Activated CD4-positive, alpha-beta T cell treated with anti-CD3 and anti-CD28 coated beads for 4 hours (primary cell): ENCODE results near the gene NELFA.

Source experiments
- DNase-seq, 2 donors: peaks; one replicate each; pipeline ENCODE4 v3.0.0-alpha.2; 2020

The NELFA gene

DNA sequence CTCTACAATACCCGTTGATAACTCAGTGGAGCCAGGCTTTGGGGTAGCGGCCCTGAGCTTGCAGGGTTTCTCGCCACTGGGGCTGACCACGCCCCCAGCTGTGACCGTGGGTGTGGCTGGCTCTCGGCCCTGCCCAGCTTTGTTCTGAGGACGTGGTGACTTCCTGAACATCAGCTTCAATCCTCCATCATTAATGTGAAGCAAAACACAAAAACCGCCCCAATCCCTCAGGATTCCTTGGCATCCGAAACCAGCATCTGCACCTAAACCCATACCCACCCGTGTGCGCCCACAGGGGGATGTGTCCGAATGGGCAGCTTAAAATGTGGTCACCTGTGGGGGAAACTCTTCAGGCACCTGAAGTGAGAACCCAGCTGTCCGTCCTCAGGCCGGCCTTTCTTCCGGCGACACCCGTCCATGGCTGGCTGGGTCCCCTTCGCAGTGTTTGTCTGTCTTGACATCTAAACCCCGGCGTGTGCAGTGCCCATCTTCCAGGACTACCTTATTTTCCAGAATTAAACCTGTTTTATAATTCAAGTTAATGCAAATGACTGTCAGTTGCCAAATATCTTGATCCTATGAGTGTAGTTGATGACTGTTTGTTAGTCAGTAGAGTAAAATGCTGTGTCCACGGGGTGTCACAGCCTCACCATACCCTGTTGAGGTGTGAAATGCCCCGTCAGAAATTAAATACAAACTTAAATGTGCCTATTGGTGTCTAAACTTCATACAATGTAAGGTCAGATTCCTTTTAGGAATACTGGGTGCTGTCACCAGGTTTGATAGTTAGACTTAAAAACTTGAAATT lies 27.3 kb downstream of the NELFA start:
- DNase-seq = no peak

DNA sequence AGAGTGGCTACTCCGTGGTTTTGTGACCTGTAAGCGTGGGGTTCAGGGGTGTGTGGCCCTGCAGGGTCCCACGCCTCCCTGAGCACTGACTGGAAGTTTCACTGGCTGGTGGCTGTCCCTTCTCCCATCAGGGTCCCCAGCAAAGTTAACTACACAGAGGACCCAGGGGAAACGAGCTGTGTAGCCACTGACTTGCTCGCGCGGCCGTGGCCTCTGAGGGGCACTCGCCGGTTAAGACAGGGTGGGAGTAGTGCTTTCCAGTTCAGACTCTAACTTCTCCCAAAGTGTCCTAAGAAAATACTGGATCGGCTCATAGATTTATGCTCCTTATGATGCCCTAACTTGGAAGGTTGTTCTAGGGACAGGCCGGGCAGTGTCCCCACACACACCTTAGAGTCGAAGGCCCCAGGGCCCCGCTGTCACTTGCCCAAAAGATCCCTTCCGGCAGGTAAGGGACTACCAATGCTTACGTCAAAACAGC lies 28.2 kb downstream of the NELFA start:
- no peak for DNase-seq

DNA sequence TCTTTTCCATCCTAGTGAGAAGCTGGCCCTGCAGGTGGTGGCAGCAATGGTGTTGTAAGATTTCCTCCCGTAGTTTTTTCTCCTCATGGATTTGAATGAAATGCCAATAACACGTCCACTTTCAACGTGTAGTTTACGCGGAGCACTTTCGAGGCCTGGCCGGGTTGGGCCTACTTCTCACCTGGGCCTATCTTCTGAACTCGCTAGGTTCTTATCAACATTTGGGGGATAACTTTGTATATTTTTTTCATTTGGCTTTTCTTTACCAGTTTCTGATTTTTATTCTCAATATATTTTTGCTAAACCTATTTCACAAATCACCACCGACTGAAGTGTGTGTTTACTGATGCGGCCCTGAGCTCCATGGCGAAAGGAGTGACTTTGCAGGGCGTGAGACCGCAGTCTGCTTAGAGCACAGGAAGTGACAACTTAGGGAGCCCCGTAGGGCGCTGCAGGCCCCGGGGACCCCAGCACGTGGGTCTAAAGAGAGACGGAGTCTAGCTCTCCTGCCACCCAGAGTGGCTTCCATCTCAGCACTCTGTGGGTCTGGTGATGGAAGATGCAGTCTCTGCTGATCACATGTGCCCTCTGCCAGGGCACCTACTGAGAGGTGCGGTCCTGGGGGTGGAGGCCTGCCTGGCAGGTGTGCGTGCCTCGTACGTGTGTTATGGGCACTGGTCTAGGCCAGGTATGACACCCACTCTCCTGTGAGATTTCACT lies 29.1 kb downstream of the NELFA start:
- no peak for DNase-seq

DNA sequence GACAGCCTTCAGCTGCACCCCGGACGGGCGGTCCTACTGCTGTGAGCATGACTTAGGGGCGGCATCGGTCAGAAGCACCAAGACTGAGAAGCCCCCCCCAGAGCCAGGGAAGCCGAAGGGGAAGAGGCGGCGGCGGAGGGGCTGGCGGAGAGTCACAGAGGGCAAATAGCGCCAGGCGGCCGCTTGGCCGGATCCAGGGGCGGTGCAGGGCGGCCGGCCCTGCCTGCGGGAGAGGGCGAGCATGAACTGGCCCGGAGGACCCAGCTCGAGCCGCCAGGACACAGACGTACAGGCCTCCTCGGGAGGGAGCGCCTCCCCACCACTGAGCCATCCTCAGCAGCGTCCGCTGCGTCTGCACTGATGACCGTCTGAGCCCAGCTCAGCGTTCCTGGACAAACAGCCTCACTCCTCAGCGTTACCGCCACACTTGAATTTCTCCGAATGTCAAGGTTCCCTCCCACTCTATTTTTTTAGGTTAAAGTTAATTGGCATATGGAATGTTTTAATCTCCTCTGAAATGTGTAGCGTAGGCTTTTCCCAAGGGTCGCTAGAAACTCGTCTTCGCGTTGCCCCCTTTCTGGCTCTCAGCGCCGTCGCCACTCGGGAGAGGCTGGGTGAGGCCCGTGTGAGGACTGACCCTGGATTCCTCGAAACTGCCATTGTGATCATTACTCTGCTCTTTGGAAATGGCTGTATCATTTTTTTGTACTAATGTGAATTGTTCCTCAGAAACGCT lies 29.9 kb downstream of the NELFA start:
- no peak for DNase-seq

DNA sequence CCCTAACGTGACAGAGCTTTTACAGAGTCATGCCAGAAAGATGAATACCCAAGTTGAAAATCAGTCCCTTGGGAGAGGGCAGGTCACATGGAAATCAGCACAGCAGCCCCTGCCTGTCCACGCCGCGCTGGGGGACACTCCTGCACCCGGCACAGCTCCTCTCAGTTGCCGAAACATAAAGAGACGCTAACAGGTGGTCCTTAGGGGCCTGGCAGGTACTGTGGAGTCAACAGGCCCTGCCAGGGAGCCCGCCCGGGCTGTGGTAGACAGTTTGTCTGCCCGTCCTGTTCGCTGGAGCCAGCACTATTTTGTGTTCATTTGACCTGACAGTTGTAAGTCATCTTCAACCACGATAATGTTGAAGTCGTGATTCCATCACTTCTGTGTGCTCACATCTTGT lies 30.5 kb downstream of the NELFA start:
- no peak for DNase-seq

DNA sequence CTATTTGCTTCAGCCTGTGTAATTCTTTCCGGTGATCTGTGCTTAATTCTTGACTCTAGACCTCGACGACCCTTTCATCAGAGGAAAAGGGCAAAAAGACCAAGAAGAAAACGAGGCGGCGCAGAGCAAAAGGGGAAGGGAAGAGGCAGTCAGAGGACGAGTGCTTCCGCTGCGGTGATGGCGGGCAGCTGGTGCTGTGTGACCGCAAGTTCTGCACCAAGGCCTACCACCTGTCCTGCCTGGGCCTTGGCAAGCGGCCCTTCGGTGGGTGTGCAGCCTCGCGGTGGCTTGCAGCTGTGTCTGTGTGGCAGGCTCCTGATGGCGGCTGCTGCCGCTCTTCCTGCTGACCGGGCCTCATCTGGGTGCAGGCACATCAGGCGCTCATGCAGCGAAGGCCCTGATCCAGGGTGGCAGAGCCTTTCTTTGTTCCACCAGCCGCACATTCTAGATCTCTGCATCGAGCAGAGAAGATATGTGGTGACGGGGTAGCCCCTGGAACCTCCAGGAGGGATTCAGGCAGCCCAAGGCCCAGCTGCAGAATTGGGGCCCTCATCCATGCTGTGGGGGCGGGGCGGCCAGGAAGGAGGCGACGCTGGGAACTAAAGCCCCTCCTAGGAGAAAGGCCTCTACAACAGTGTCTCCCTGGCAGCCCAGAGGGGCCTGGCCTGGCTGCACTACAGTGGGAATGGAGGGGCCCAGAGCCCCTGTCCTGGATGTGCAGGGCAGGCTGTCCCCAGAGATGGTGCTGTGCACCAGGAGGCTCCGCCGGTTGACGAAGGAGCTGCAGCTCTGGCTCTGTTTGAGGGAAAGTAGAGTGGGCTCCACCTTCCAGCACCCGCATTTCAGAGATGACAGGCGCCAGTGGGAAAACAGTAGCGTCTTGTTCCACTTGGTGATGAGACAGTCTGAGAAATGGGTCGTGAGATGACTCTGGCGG lies 32.1 kb downstream of the NELFA start:
- no peak for DNase-seq

DNA sequence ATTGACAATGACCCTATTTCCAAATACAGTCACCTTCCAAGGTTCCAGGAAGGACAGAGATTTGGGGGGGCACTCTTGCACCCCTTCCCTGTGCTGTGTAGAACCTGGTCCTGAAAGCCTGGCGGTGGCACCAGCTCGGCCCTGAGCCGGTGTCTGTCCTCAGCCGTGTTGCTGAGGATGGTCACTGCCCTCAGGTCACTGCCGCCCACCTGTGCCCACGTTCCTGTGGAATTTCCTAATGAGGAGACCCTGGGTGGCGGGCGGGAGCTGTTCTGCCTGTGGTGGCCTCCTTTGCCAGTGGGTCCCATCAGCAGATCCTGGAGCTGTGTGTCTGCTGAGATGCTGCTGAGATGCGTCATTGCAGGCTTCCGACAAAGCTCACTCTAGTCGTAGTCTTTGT lies 32.9 kb downstream of the NELFA start:
- no peak for DNase-seq

DNA sequence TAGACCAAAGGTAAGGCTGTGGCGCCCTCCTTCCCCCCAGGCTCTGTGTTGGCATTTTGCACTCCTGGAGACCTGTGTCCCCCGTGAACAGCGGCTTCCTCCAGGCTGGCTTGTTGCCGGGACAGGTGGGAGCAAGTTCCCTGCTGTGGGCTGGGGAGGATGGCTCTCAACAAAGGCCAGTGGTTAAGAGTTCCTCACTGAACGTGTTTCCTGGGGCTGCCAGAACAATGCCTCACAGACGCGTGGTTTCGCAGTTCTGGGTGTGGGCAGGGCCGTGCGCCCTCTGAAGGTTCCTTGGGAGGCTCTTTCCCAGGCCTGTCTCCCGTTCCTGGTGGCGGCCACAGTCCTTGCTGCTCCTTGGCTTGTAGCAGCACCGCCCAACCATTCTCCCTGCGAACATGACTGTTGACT lies 33.4 kb downstream of the NELFA start:
- DNase-seq = no peak

DNA sequence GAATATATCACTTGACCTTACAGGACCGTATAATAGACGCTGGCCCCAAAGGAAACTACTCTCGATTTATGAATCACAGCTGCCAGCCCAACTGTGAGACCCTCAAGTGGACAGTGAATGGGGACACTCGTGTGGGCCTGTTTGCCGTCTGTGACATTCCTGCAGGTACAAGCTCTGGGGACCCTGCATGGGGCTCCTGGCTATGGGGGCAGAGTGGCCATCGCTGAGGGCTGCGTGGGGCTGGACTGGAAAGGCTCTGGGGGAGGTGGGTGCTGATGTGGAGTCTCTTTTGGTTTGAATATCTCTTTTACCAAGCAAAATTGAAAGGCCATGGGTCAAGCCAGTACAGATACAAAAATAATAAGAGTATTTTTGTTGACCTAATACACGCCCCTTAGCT lies 33.9 kb downstream of the NELFA start:
- no peak for DNase-seq

DNA sequence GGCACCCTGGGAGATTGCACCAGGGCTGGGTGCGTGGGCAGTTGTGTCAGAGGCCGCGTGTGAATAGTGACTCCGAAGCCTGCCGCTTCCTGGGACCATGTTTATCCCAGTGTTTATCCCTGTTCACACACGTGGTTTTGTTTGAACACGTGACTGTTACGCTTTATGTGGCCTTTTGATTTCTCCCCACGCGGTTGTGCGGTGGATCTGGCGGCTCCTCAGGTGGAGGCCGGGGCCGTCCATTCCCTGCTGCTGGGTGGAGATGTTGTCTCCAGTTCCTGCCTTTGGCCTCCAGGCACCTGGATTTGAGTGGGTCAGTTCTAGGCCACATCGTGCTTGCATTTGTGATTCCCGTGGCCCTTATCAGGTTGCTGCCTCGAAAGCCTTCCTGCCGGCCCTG lies 35.1 kb downstream of the NELFA start:
- DNase-seq = no peak

DNA sequence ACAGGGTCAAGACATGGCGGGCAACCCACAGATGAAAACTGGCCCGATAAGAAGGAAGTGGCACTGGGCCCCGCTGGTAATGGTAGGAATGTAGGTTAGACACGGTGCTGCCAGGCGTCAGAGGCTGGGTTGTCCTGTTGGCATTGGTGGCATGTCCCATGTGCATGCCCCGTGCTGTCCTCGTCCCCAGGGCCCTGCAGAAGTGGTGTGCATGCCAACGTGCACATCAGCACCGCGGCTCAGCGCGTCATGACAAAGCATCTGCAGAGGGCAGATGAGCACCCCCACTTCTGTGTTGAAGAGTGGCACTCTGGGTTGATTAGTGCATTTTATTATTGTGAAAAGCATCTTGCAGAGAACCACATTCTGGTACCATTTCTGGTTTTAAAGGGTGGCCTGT lies 35.6 kb downstream of the NELFA start:
- no peak for DNase-seq

DNA sequence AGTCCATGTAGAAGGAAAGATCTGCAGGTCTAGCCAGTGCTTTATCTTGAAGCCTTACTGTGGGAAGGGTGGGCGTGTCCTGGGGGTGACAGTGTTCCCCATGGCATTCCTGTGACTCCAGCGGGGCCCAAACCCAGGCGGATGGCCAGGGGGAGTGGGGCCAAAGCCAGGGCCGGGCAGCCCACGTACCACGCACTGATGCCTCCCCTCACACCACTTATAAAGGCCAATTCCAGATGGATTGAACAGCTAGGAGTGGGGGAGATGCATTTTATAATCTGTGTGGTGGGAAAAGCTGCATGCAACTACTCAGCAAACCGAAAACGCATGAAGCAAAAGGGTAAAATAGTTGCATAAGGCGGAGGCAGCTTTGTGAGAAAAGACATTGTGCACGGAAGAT lies 36.4 kb downstream of the NELFA start:
- no peak for DNase-seq

DNA sequence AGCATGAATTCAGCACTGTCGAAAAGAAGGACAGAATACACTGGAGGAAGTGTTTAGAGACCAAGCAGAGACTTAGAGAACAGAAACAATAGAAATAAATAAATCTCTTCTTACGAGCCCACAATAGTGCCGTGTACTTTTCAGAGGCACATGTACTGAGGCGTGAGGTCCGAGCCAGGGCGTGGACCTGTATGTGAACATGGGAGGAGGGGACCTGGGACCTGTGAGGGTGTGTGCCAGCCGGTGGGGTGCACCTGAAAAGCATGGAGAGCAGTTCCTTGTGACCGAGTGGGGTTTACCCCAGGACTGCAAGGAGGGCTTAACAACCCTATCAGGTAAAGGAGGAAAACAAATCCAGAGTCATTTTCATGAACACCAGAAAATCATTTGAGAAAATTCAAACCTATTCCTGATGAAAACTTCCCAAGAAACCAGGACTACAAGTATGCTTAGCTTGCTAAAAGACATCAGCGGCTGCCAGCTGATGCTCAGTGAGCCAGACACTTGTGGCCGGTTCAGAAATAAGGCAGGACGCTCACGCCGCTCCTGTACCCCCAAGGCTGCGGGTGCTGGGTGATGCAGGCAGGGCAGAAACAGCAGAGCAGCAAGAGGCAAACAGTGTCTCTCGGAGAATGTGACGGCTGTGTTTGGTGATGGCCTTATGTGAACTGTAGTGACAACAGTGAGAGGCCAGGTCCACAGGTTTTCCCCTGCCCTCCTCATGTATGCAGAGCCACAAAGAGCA lies 37.1 kb downstream of the NELFA start:
- DNase-seq = no peak

DNA sequence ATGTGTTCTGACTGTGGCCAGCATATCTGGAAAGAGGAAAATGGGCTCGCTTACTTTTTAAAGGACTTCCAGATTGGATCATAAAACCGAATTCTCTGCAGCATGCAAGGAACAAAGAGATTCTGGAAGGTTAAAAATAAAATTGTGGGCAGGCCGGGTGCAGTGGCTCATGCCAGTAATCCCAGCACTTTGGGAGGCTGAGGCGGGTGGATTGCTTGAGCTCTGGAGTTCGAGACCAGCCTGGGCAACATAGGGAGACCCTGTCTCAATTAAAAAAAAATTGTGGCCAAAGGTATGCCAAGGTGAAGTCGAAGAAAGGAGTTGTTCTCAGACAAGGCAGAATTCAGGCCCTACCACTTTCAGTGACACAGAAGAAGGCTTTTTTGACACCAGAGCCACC lies 37.8 kb downstream of the NELFA start:
- no peak for DNase-seq

DNA sequence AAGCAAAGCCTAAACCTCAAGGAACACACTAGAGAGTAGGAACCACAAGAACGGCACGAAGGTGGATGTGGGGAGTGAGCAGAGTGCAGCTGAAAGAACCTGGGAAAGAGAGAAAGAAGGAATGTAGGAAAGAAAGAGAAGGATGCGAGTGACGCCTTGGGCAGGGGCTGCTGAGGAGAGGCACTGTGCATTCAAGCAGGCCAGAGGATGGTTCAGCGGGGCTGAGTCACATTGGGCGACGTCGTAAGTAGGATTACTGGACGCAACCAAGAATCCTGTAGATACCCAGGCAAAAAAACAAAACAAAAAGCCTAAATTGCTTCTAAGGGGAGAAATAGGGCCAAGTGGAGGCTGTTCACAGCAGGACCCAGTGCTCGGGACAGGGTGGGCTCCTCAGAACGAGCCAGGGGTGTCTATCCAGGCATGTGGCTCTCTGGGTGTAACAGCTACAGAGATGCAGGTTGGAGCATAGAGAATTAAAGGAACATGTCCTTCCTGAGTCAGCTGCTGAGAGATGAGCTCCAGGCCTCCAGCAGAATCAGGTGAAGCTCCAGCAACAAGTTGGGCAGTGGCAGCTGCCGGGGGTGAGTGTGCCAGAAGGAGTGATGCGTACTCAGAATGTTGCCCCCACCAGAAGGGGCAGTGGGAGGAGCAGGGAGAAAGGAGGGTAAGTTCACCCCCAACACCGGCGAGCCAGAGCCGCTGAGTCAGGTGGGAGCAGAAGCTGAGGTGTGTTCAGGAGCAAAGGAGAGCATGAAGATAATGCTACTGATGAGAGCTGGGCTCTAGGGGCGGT lies 38.6 kb downstream of the NELFA start:
- no peak for DNase-seq

DNA sequence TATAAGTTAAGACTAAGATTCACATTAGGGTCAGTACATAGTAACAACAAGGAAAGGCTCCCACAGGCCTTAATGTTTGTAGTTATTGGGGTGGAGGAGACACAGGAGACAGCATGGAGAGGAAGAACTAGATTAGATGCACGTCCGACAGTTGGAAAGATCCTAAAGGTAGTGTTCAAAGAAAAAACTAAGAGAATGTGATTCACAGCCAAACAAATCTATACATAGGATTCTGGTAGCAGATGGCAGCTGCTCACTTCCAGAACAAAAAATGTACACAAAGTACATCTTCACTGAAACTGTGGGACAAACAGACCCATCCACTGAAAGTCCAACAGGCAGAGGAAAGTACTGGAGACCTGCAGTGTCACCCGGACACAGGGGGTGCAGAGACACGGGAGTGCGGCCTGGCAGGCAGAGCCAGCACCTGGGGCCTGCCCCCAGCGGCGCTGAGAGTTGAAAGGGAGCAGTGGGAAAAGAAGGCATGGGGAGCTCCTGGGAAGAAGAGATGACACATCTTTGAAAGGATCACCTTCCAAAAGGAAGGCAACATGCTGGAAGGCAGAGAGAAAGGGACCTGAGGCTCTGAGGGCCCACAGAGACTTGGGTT lies 40.0 kb downstream of the NELFA start:
- no peak for DNase-seq

DNA sequence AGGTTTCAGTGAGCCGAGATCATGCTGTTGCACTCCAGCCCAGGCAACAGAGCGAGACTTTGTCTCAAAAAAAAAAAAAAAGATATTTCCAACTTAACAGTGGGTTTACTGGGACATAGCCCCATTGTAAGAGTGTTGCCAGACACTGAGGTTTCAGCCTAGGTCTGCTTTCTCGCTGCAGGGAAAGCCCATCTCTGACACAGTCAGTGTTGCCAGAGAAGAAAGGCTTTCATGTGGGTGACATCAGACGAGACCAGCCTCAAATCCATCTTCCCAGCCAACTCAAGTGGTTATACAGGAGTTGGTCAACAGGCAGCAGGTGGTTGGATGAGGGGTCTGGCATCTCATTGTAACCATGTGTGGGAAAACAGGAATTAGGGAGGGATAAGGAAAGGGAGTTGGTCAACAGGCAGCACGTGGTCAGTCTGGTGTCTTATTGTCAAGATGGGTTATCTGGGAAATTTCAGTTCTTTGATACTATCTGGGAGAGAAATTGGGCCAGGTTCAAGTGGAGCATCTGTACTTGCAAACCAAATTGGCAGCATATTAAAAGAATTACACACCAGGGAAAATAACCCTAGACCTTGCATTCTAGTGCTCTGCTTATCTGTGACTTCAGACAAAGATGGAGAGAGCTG lies 41.1 kb downstream of the NELFA start:
- DNase-seq = no peak

DNA sequence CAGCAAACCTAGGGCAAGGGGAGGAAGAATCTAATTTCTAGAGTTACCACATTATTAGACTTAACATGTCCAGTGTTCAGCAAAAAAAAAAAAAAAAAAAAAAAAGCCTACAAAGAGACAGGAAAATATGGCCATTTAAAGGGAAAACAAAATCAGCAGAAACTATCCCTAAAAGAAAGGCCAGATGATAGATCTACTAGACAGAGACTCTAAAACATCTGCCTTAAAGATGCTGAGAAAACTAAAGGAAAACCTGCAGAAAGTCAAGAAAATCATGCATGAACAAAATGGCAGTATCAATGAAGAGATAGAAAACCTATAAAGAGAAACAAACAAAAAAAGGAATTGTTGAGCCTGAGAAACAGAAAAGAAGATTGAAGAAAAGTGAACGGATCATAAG lies 43.8 kb downstream of the NELFA start:
- no peak for DNase-seq

DNA sequence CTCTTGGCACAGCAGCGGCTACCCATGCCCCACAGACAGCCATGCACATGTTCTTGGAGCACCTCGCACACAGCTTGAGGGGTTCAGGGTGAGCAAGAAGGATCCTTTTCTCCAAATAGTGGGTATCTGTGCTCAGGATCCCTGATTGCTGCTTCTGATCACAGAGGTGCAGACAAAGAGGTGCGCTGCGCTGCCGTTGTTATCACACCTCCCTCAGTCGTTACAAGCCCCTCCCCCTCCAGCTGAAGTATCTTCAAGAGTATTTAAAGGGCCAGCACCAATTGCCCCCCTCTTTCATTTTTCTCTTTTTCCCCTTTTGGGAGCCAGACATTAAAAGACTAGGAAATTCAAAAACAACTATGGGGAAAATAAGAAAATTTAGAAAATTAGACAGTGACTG lies 44.3 kb downstream of the NELFA start:
- DNase-seq = no peak

DNA sequence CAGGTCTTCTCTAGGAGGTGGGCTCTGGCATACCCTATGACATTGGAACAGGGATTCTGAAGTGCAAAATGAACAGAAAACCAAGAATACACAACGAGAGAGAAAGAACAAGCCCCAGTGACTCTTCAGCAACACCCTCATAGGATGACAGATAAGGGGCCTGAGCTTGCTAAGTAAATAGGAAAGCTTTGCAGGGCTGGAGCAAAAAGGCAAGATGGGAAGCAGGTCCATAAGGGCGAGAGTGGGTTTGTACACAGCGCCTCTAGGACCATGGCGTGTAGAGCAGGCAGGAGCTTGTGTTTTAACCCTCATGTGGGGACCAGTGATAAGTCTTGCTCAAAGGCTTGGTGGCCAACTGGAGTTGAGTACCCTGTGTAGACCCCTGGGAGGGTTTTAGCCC lies 45.8 kb downstream of the NELFA start:
- DNase-seq = no peak
